Measurements from ENCODE around the gene CRISP1.
"Not testable (repeated sequence)": the region's sequence is repeated elsewhere in the genome, so short reads cannot be mapped to it uniquely, and the experiment has no call there.

CRISP1 gene

GRCh38 chr6:49841424-49841823 is 24.9 kb downstream of the CRISP1 start:
- DNase-seq (ENCODE audit: low read depth, low spot score) = no peak

GRCh38 chr6:49839957-49840356 is 26.4 kb downstream of the CRISP1 start:
- DNase-seq (ENCODE audit: low read depth, low spot score) = no peak

- DNase-seq (ENCODE audit: low read depth, low spot score) = no peak
These were observed 27.2 kb downstream of the CRISP1 start for GRCh38 chr6:49839162-49839561.

GRCh38 chr6:49835140-49835539 is 31.2 kb downstream of the CRISP1 start:
- no peak for DNase-seq (ENCODE audit: low read depth, low spot score)

- no peak for DNase-seq (ENCODE audit: low read depth, low spot score)
These were observed 32.9 kb downstream of the CRISP1 start for GRCh38 chr6:49833386-49833785.

GRCh38 chr6:49826743-49827406 is 39.5 kb downstream of the CRISP1 start:
- no peak for DNase-seq (ENCODE audit: low read depth, low spot score)

GRCh38 chr6:49815166-49815565 is 51.2 kb downstream of the CRISP1 start:
- no peak for DNase-seq (ENCODE audit: low read depth, low spot score)

GRCh38 chr6:49813248-49813647 is 53.1 kb downstream of the CRISP1 start:
- no peak for DNase-seq (ENCODE audit: low read depth, low spot score)

- DNase-seq (ENCODE audit: low read depth, low spot score) = no peak
These were observed 60.2 kb downstream of the CRISP1 start for GRCh38 chr6:49806145-49806544.

- no peak for DNase-seq (ENCODE audit: low read depth, low spot score)
These were observed 61.1 kb downstream of the CRISP1 start for GRCh38 chr6:49805246-49805645.

- DNase-seq (ENCODE audit: low read depth, low spot score) = no peak
These were observed 64.8 kb downstream of the CRISP1 start for GRCh38 chr6:49801525-49801924.

GRCh38 chr6:49799090-49799489 is 67.2 kb downstream of the CRISP1 start:
- DNase-seq (ENCODE audit: low read depth, low spot score) = no peak

GRCh38 chr6:49796842-49797455 is 69.4 kb downstream of the CRISP1 start:
- not testable (repeated sequence) for DNase-seq (ENCODE audit: low read depth, low spot score)

GRCh38 chr6:49790341-49790740 is 76.0 kb downstream of the CRISP1 start:
- no peak for DNase-seq (ENCODE audit: low read depth, low spot score)

- no peak for DNase-seq (ENCODE audit: low read depth, low spot score)
These were observed 79.2 kb downstream of the CRISP1 start, which contains the start of gene PGK2 for GRCh38 chr6:49787176-49787575. TSS of gene PGK2 (minus strand) at chr6:49787285. CDS start at chr6:49787187, 98 bp downstream.

- no peak for DNase-seq (ENCODE audit: low read depth, low spot score)
These were observed 82.1 kb downstream of the CRISP1 start for GRCh38 chr6:49784272-49784671.

Measured in astrocyte of the hippocampus (primary cell).